ENCODE results near the gene TMEM190.
"Not testable (repeated sequence)": the region's sequence is repeated elsewhere in the genome, so short reads cannot be mapped to it uniquely, and the experiment has no call there.

Gene TMEM190

GRCh38 chr19:55376241-55376933 is at the start of gene TMEM190:
TSS of gene TMEM190 (plus strand) at chr19:55376826. CDS start at chr19:55376854, 28 bp downstream.
- no peak for FAIRE-seq

- FAIRE-seq: not testable (repeated sequence)
Measured at GRCh38 chr19:55328774-55329318, 47.8 kb upstream of the TMEM190 start.

GRCh38 chr19:55329791-55330190 is 46.8 kb upstream of the TMEM190 start:
- not testable (repeated sequence) for FAIRE-seq

GRCh38 chr19:55333870-55334269 is 42.8 kb upstream of the TMEM190 start:
- FAIRE-seq: no peak

GRCh38 chr19:55336101-55336500 is 40.5 kb upstream of the TMEM190 start:
- no peak for FAIRE-seq

GRCh38 chr19:55339105-55339888 is 37.3 kb upstream of the TMEM190 start, which contains the start of gene KMT5C:
TSS of gene KMT5C (plus strand) at chr19:55339876. CDS start at chr19:55341937, 2,061 bp downstream.
- FAIRE-seq: peak; percentile 100

- no peak for FAIRE-seq
Measured at GRCh38 chr19:55339889-55340783, 36.5 kb upstream of the TMEM190 start.

GRCh38 chr19:55340784-55341147 is 35.9 kb upstream of the TMEM190 start:
- no peak for FAIRE-seq

- no peak for FAIRE-seq
Measured at GRCh38 chr19:55341171-55341588, 35.4 kb upstream of the TMEM190 start.

GRCh38 chr19:55341595-55342531 is 34.8 kb upstream of the TMEM190 start:
- no peak for FAIRE-seq

- no peak for FAIRE-seq
Measured at GRCh38 chr19:55344444-55344843, 32.2 kb upstream of the TMEM190 start.

GRCh38 chr19:55345101-55345817 is 31.4 kb upstream of the TMEM190 start:
- no peak for FAIRE-seq

GRCh38 chr19:55345818-55346724 is 30.6 kb upstream of the TMEM190 start:
- FAIRE-seq: no peak

GRCh38 chr19:55346725-55347441 is 29.7 kb upstream of the TMEM190 start:
- no peak for FAIRE-seq

GRCh38 chr19:55347442-55348009 is 29.1 kb upstream of the TMEM190 start:
- no peak for FAIRE-seq

- no peak for FAIRE-seq
Measured at GRCh38 chr19:55348317-55349034, 28.1 kb upstream of the TMEM190 start.

- FAIRE-seq: no peak
Measured at GRCh38 chr19:55350620-55351315, 25.9 kb upstream of the TMEM190 start.

Measured in endometrium (tissue), 2 donors.